ENCODE data around the gene CD274. TPM values are rescaled to one million over a fixed set of nuclear protein-coding genes. Genes with fewer than 3 reads are reported as not detected.
A peak's percentile ranks its signal among the peaks of the same experiment; 100 is the strongest.

CD274 gene
- total RNA-seq (1 to 10 TPM in 6 of 7 donors, under 1 TPM in 1; 0.89 to 2.0 (median 1.5) TPM), polyA plus RNA-seq (1 to 10 TPM in 1 of 2 donors, under 1 TPM in 1; 0.57 to 6.7 TPM)
- long read RNA-seq, donor 1, partial matches to known transcripts = 0 of 2 reads
- long read RNA-seq, donor 1, other reads (novel, unspliced or antisense) = 0 of 2 reads
- long read RNA-seq, donor 2 = 0 reads
- long read RNA-seq, donor 3 = 0 reads

GRCh38 chr9:5450359-5451091, at the start of gene CD274:
Gene CD274 (plus strand): TSS chr9:5450542. CDS start chr9:5456114, 5,572 bp downstream.
- WGBS, 3 donors = 1 to 3% (median 2%) methylated on average over 36 of the region's 36 CpGs
- no peaks in the 10 kb centered on the region for H3K27me3 ChIP-seq
- H3K9me3 ChIP-seq = no peaks in the 10 kb centered on the region
- H3K4me3 ChIP-seq = peak within 1 kb of the TSS; percentile 36
- H3K27ac ChIP-seq = peak within 1 kb of the TSS; percentile 23 to 68
- H3K36me3 ChIP-seq = no peaks in the 10 kb centered on the region
- peak; percentile 83 to 91 (median 85) for DNase-seq
- intact Hi-C loops (cut with DNase I) = loop anchor here in 2 of 4 donors (10.0 kb wide), 3 partner anchors 64 to 154 kb away; partner anchors contain the start of gene PDCD1LG2 (in 1 of the 2)
- TF ChIP-seq POLR2A (IDR thresholded peaks at IDR 0.05) = peak; percentile 34
- no peak for TF ChIP-seq EP300 (IDR thresholded peaks at IDR 0.05)
- TF ChIP-seq, protein P1, sequence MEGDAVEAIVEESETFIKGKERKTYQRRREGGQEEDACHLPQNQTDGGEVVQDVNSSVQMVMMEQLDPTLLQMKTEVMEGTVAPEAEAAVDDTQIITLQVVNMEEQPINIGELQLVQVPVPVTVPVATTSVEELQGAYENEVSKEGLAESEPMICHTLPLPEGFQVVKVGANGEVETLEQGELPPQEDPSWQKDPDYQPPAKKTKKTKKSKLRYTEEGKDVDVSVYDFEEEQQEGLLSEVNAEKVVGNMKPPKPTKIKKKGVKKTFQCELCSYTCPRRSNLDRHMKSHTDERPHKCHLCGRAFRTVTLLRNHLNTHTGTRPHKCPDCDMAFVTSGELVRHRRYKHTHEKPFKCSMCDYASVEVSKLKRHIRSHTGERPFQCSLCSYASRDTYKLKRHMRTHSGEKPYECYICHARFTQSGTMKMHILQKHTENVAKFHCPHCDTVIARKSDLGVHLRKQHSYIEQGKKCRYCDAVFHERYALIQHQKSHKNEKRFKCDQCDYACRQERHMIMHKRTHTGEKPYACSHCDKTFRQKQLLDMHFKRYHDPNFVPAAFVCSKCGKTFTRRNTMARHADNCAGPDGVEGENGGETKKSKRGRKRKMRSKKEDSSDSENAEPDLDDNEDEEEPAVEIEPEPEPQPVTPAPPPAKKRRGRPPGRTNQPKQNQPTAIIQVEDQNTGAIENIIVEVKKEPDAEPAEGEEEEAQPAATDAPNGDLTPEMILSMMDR (IDR thresholded peaks at IDR 0.05) = peak; percentile 38 to 78 (median 50)
- no peaks in the 10 kb centered on the region for H3K4me1 ChIP-seq (ENCODE audit: insufficient read depth)

- no peak for DNase-seq
- H3K9me3 ChIP-seq = no peaks in the 10 kb centered on the region
- no peak overlapping the region for H3K4me3 ChIP-seq
- intact Hi-C loops (cut with DNase I) = no loop called here
- H3K27ac ChIP-seq = no peak overlapping the region
- no peaks in the 10 kb centered on the region for H3K27me3 ChIP-seq
- H3K4me1 ChIP-seq (ENCODE audit: insufficient read depth) = no peaks in the 10 kb centered on the region
- no peaks in the 10 kb centered on the region for H3K36me3 ChIP-seq
- TF ChIP-seq, protein P1 (IDR thresholded peaks at IDR 0.05) = no peak
- TF ChIP-seq POLR2A (IDR thresholded peaks at IDR 0.05) (no peak), EP300 (IDR thresholded peaks at IDR 0.05) (no peak)
Measured at GRCh38 chr9:5402217-5402616, 48.1 kb upstream of the CD274 start.

DNA sequence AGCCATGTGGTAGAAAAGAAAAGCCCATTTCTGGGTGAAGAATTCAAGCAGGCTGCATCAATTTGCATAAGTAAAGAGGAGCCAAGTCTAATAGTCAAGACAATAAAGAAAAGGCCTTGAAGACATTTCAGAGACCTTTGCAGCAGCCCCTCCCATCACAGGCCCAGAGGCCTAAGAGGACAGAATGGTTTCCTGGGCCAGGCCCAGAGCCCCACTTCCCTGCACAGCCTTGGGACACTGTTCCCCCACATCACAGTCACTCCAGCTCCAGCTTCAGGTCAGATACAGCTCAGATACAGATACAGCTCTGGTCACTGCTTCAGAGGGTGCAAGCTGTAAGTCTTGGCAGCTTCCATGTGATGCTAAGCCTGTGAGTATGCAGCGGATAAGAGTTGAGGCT, 41.7 kb upstream of the CD274 start:
- Histone ChIP-seq H3K27me3 (no peaks in the 10 kb centered on the region), H3K36me3 (no peaks in the 10 kb centered on the region), H3K9me3 (no peaks in the 10 kb centered on the region), H3K4me1 (ENCODE audit: insufficient read depth) (no peaks in the 10 kb centered on the region), H3K27ac (no peak overlapping the region), H3K4me3 (no peak overlapping the region)
- no peak for DNase-seq
- WGBS, 3 donors = 98 to 100% (median 100%) methylated on average over 1 of the region's 1 CpG
- TF ChIP-seq, protein P1 (IDR thresholded peaks at IDR 0.05) = no peak
- no peak for TF ChIP-seq POLR2A (IDR thresholded peaks at IDR 0.05)
- TF ChIP-seq EP300 (IDR thresholded peaks at IDR 0.05) = no peak
- intact Hi-C loops (cut with DNase I) = no loop called here

DNA sequence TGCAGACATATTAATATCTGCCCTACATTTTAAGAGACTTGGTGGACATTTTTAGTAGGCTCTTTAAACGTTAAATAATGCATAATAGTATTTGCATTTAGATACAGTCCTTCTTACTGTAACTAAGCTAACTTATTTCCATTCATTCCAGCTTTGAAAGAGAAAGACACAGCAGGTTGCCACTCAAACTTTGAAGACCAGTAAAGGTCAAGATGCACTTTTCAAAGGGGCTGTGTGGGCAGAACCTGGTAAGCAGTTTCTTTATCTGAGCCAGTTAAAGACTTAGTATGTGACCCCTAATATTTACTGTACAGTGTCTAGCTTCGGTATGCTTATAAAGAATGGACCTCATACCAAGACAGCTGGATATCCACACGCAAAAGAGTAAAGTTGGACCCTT, 33.4 kb upstream of the CD274 start:
- Histone ChIP-seq H3K27ac (no peak overlapping the region), H3K27me3 (no peaks in the 10 kb centered on the region), H3K9me3 (no peaks in the 10 kb centered on the region), H3K4me1 (ENCODE audit: insufficient read depth) (no peaks in the 10 kb centered on the region), H3K36me3 (no peaks in the 10 kb centered on the region), H3K4me3 (no peak overlapping the region)
- intact Hi-C loops (cut with DNase I) = no loop called here
- no peak for TF ChIP-seq EP300 (IDR thresholded peaks at IDR 0.05)
- TF ChIP-seq POLR2A (IDR thresholded peaks at IDR 0.05) = no peak
- TF ChIP-seq, protein P1 (IDR thresholded peaks at IDR 0.05) = no peak
- WGBS, 3 donors = 68 to 75% (median 72%) methylated on average over 3 of the region's 3 CpGs
- no peak for DNase-seq
